Measurements from ENCODE around the gene MAP2K6. TPM values are rescaled to one million over a fixed set of nuclear protein-coding genes. Genes with fewer than 3 reads are reported as not detected.

MAP2K6 gene
- total RNA-seq, 2 experiments from 2014 or later = 10.3 to 27.6 TPM

- Histone ChIP-seq H3K4me2 (ENCODE audit: low read length) (no peak overlapping the region), H2AFZ (ENCODE audit: low read length) (no peak overlapping the region), H3K9me2 (ENCODE audit: insufficient read depth, low read length) (no peaks in the 10 kb centered on the region), H3K4me1 (ENCODE audit: insufficient read depth, low read length, poor library complexity, severe bottlenecking) (peaks cover 6% of the 10 kb centered on the region), H3K4me3 (ENCODE audit: low read depth, low read length, poor library complexity, severe bottlenecking) (no peak overlapping the region), H3K79me2 (ENCODE audit: insufficient read depth, low read depth, low read length) (no peaks in the 10 kb centered on the region), H4K20me1 (ENCODE audit: insufficient read depth, low read length) (no peaks in the 10 kb centered on the region), H3K9me3 (ENCODE audit: low read length) (no peaks in the 10 kb centered on the region), H3K27ac (ENCODE audit: low read depth, low read length, poor library complexity, severe bottlenecking) (no peak overlapping the region), H3K36me3 (ENCODE audit: insufficient read depth, low read length) (no peaks in the 10 kb centered on the region)
- CTCF ChIA-PET (ENCODE audit: unreplicated experiment) = interaction anchor here (0.5 kb wide), 1 partner anchor 78 kb away, joined by 4 read pairs; no protein-coding TSS in a partner anchor
- BruUV-seq (replicated peaks) = no TSS peak
- POLR2A ChIA-PET = interaction anchor here (0.6 to 1.6 kb wide), 4 partner anchors 12 to 1024 kb away, joined by 3 to 6 read pairs (median 4); no protein-coding TSS in a partner anchor
- TF ChIP-seq EZH2phosphoT487 (IDR thresholded peaks at IDR 0.05; ENCODE audit: borderline replicate concordance, low read depth, low read length) = no peak
- TF ChIP-seq CTCF (conservative IDR thresholded peaks at IDR 0.05; ENCODE audit: low read length) = no peak
- intact Hi-C loops (cut with micrococcal nuclease; ENCODE audit: unreplicated experiment) = no loop called here
- DNase-seq (ENCODE audit: low spot score) = no peak
Observed at GRCh38 chr17:69492410-69493071, 78.0 kb downstream of the MAP2K6 start.

- H3K4me2 ChIP-seq (ENCODE audit: low read length) = no peak overlapping the region
- intact Hi-C loops (cut with micrococcal nuclease; ENCODE audit: unreplicated experiment) = no loop called here
- no peaks in the 10 kb centered on the region for H3K9me2 ChIP-seq (ENCODE audit: insufficient read depth, low read length)
- no peaks in the 10 kb centered on the region for H3K79me2 ChIP-seq (ENCODE audit: insufficient read depth, low read depth, low read length)
- H3K27ac ChIP-seq (ENCODE audit: low read depth, low read length, poor library complexity, severe bottlenecking) = no peak overlapping the region
- no peak for TF ChIP-seq CTCF (conservative IDR thresholded peaks at IDR 0.05; ENCODE audit: low read length)
- TF ChIP-seq EZH2phosphoT487 (IDR thresholded peaks at IDR 0.05; ENCODE audit: borderline replicate concordance, low read depth, low read length) = no peak
- H3K9me3 ChIP-seq (ENCODE audit: low read length) = no peaks in the 10 kb centered on the region
- no peak overlapping the region for H2AFZ ChIP-seq (ENCODE audit: low read length)
- H3K4me3 ChIP-seq (ENCODE audit: low read depth, low read length, poor library complexity, severe bottlenecking) = no peak overlapping the region
- no peaks in the 10 kb centered on the region for H4K20me1 ChIP-seq (ENCODE audit: insufficient read depth, low read length)
- BruUV-seq (replicated peaks) = no TSS peak
- no peak for DNase-seq (ENCODE audit: low spot score)
- peaks cover 6% of the 10 kb centered on the region for H3K4me1 ChIP-seq (ENCODE audit: insufficient read depth, low read length, poor library complexity, severe bottlenecking)
- POLR2A ChIA-PET = interaction anchor here (0.7 to 1.6 kb wide), 3 partner anchors 16 to 32 kb away, joined by 3 to 4 read pairs (median 3); no protein-coding TSS in a partner anchor
- CTCF ChIA-PET (ENCODE audit: unreplicated experiment) = interaction anchor here (0.6 kb wide), 1 partner anchor 1501 kb away, joined by 3 read pairs; no protein-coding TSS in a partner anchor
- no peaks in the 10 kb centered on the region for H3K36me3 ChIP-seq (ENCODE audit: insufficient read depth, low read length)
Observed at GRCh38 chr17:69495787-69496186, 81.3 kb downstream of the MAP2K6 start.

- no peak overlapping the region for H3K27ac ChIP-seq (ENCODE audit: low read depth, low read length, poor library complexity, severe bottlenecking)
- H3K79me2 ChIP-seq (ENCODE audit: insufficient read depth, low read depth, low read length) = no peaks in the 10 kb centered on the region
- H3K4me2 ChIP-seq (ENCODE audit: low read length) = no peak overlapping the region
- H3K4me1 ChIP-seq (ENCODE audit: insufficient read depth, low read length, poor library complexity, severe bottlenecking) = peaks cover 15% of the 10 kb centered on the region
- no peaks in the 10 kb centered on the region for H3K9me3 ChIP-seq (ENCODE audit: low read length)
- POLR2A ChIA-PET = interaction anchor here (1.0 kb wide), 1 partner anchor 8 kb away, joined by 3 read pairs; no protein-coding TSS in a partner anchor
- no peaks in the 10 kb centered on the region for H3K36me3 ChIP-seq (ENCODE audit: insufficient read depth, low read length)
- TF ChIP-seq CTCF (conservative IDR thresholded peaks at IDR 0.05; ENCODE audit: low read length) (no peak), EZH2phosphoT487 (IDR thresholded peaks at IDR 0.05; ENCODE audit: borderline replicate concordance, low read depth, low read length) (no peak)
- no peaks in the 10 kb centered on the region for H3K9me2 ChIP-seq (ENCODE audit: insufficient read depth, low read length)
- H3K4me3 ChIP-seq (ENCODE audit: low read depth, low read length, poor library complexity, severe bottlenecking) = no peak overlapping the region
- CTCF ChIA-PET (ENCODE audit: unreplicated experiment) = no interaction called here
- intact Hi-C loops (cut with micrococcal nuclease; ENCODE audit: unreplicated experiment) = no loop called here
- no peak for DNase-seq (ENCODE audit: low spot score)
- no peak overlapping the region for H2AFZ ChIP-seq (ENCODE audit: low read length)
- BruUV-seq (replicated peaks) = no TSS peak
- no peaks in the 10 kb centered on the region for H4K20me1 ChIP-seq (ENCODE audit: insufficient read depth, low read length)
Observed at GRCh38 chr17:69497161-69497560, 82.7 kb downstream of the MAP2K6 start.

All from OCI-LY7 (cell line).